ENCODE data around the gene TULP1. TPM values are rescaled to one million over a fixed set of nuclear protein-coding genes. Genes with fewer than 3 reads are reported as not detected.
A peak's percentile ranks its signal among the peaks of the same experiment; 100 is the strongest.

Gene TULP1
- total RNA-seq, 1 experiment from 2014 or later, result not detected

- ATAC-seq (no peak), DNase-seq (no peak)
- intact Hi-C loops (cut with micrococcal nuclease), result no loop called here
- no peak overlapping the region for H3K4me3 ChIP-seq (ENCODE audit: low read length)
- no peaks in the 10 kb centered on the region for H3K36me3 ChIP-seq (ENCODE audit: low read depth, low read length)
- no peaks in the 10 kb centered on the region for H3K27me3 ChIP-seq (ENCODE audit: low read length)
- H3K27ac ChIP-seq (ENCODE audit: low read length), result no peak overlapping the region
- no TSS peak for BruUV-seq (replicated peaks)
- H3F3A ChIP-seq (ENCODE audit: low read length, unreplicated experiment), result no peaks in the 10 kb centered on the region
- H3K9me2 ChIP-seq (replicated peaks; ENCODE audit: low read length), result no peaks in the 10 kb centered on the region
- H3K4me1 ChIP-seq (ENCODE audit: insufficient read depth, low read length), result 0 out of 2 replicates have a peak, but pooled peaks cover under 1% of the 10 kb centered on the region
- POLR2A ChIA-PET (ENCODE audit: unreplicated experiment), result no interaction called here
- H3K79me2 ChIP-seq (ENCODE audit: low read length), result no peaks in the 10 kb centered on the region
- H2AFZ ChIP-seq (ENCODE audit: low read length), result no peak overlapping the region
- CTCF ChIA-PET, result no interaction called here
- no peak for TF ChIP-seq EZH2 (IDR thresholded peaks at IDR 0.05; ENCODE audit: low read length, unreplicated experiment)
- peaks cover 9% of the 10 kb centered on the region; the same call in 1 of the 2 replicates for H3K9me3 ChIP-seq (ENCODE audit: low read length)
- H3K9ac ChIP-seq (ENCODE audit: low read length), result no peak overlapping the region
- H4K20me1 ChIP-seq (ENCODE audit: low read length), result no peaks in the 10 kb centered on the region
- H3K4me2 ChIP-seq (ENCODE audit: low read length), result no peak overlapping the region
Observed at GRCh38 chr6:35550437-35550836, 37.7 kb upstream of the TULP1 start.

GRCh38 chr6:35547676-35548075 is 35.0 kb upstream of the TULP1 start:
- CTCF ChIA-PET, result interaction anchor here (0.5 kb wide), 1 partner anchor 17 kb away, joined by 3 read pairs; no protein-coding TSS in a partner anchor
- DNase-seq (no peak), ATAC-seq (no peak)
- H3K79me2 ChIP-seq (ENCODE audit: low read length), result no peaks in the 10 kb centered on the region
- no peak overlapping the region for H3K4me3 ChIP-seq (ENCODE audit: low read length)
- no peaks in the 10 kb centered on the region for H4K20me1 ChIP-seq (ENCODE audit: low read length)
- no peaks in the 10 kb centered on the region for H3K9me2 ChIP-seq (replicated peaks; ENCODE audit: low read length)
- no peak for TF ChIP-seq CTCF (conservative IDR thresholded peaks at IDR 0.05; ENCODE audit: low read depth, low read length)
- no peak for TF ChIP-seq EZH2 (IDR thresholded peaks at IDR 0.05; ENCODE audit: low read length, unreplicated experiment)
- no peak for TF ChIP-seq EZH2phosphoT487 (IDR thresholded peaks at IDR 0.05; ENCODE audit: borderline replicate concordance, low read length)
- POLR2A ChIA-PET (ENCODE audit: unreplicated experiment), result no interaction called here
- no peak overlapping the region for H3K9ac ChIP-seq (ENCODE audit: low read length)
- BruUV-seq (replicated peaks), result no TSS peak
- no peaks in the 10 kb centered on the region for H3K27me3 ChIP-seq (ENCODE audit: low read length)
- H3K9me3 ChIP-seq (ENCODE audit: low read length), result peaks cover 9% of the 10 kb centered on the region; the same call in 1 of the 2 replicates
- H2AFZ ChIP-seq (ENCODE audit: low read length), result peak overlapping the region; percentile 27; the same call in 1 of the 2 replicates
- H3F3A ChIP-seq (ENCODE audit: low read length, unreplicated experiment), result no peaks in the 10 kb centered on the region
- H3K27ac ChIP-seq (ENCODE audit: low read length), result no peak overlapping the region
- intact Hi-C loops (cut with micrococcal nuclease), result no loop called here
- no peak overlapping the region for H3K4me2 ChIP-seq (ENCODE audit: low read length)
- no peaks in the 10 kb centered on the region for H3K36me3 ChIP-seq (ENCODE audit: low read depth, low read length)
- peaks cover 10% of the 10 kb centered on the region for H3K4me1 ChIP-seq (ENCODE audit: insufficient read depth, low read length)

- Histone ChIP-seq H3K9ac (ENCODE audit: low read length) (no peak overlapping the region), H2AFZ (ENCODE audit: low read length) (no peak overlapping the region), H3K9me2 (replicated peaks; ENCODE audit: low read length) (no peaks in the 10 kb centered on the region), H3K4me3 (ENCODE audit: low read length) (no peak overlapping the region), H3K79me2 (ENCODE audit: low read length) (no peaks in the 10 kb centered on the region), H3K27ac (ENCODE audit: low read length) (no peak overlapping the region), H3K4me1 (ENCODE audit: insufficient read depth, low read length) (peaks cover 10% of the 10 kb centered on the region), H3K9me3 (ENCODE audit: low read length) (0 out of 2 replicates have a peak, but pooled peaks cover under 1% of the 10 kb centered on the region), H4K20me1 (ENCODE audit: low read length) (no peaks in the 10 kb centered on the region), H3K27me3 (ENCODE audit: low read length) (no peaks in the 10 kb centered on the region), H3K36me3 (ENCODE audit: low read depth, low read length) (no peaks in the 10 kb centered on the region), H3F3A (ENCODE audit: low read length, unreplicated experiment) (no peaks in the 10 kb centered on the region), H3K4me2 (ENCODE audit: low read length) (peak overlapping the region; percentile 24; the same call in 1 of the 2 replicates)
- TF ChIP-seq EZH2phosphoT487 (IDR thresholded peaks at IDR 0.05; ENCODE audit: borderline replicate concordance, low read length), result no peak
- no peak for TF ChIP-seq EZH2 (IDR thresholded peaks at IDR 0.05; ENCODE audit: low read length, unreplicated experiment)
- TF ChIP-seq CTCF (conservative IDR thresholded peaks at IDR 0.05; ENCODE audit: low read depth, low read length), result no peak
- BruUV-seq (replicated peaks), result no TSS peak
- intact Hi-C loops (cut with micrococcal nuclease), result no loop called here
- ATAC-seq, result peak; percentile 64
- peak; percentile 53 for DNase-seq
- POLR2A ChIA-PET (ENCODE audit: unreplicated experiment), result no interaction called here
- CTCF ChIA-PET, result interaction anchor here (0.7 kb wide), 1 partner anchor 813 kb away, joined by 3 read pairs; no protein-coding TSS in a partner anchor
Observed at GRCh38 chr6:35544769-35545361, 32.2 kb upstream of the TULP1 start.
